Hepatocyte (in vitro differentiated cells): ENCODE data around the gene SCIMP.

Experiments
- EZH2 ChIP-seq: fragments of 200-600 bp; sonication (generic); IDR thresholded peaks from 2 replicates; pipeline ENCODE4 v1.6.1; 2016; ENCODE audit warnings: antibody characterized with exemption, mild to moderate bottlenecking, borderline replicate concordance
- EZH2phosphoT487 ChIP-seq: fragments of 200-600 bp; sonication (generic); IDR thresholded peaks from one replicate; pipeline ENCODE4 v1.6.1; 2018; ENCODE audit warnings: antibody characterized with exemption, mild to moderate bottlenecking, low read depth, moderate library complexity; ENCODE audit not compliant: unreplicated experiment, severe bottlenecking
- TF ChIP-seq, protein P1 (sequence below): fragments of 200-600 bp; sonication (generic); IDR thresholded peaks from 2 replicates; pipeline ENCODE4 v1.5.1; 2016; ENCODE audit warnings: antibody characterized with exemption, mild to moderate bottlenecking; ENCODE audit not compliant: poor library complexity

DNA sequence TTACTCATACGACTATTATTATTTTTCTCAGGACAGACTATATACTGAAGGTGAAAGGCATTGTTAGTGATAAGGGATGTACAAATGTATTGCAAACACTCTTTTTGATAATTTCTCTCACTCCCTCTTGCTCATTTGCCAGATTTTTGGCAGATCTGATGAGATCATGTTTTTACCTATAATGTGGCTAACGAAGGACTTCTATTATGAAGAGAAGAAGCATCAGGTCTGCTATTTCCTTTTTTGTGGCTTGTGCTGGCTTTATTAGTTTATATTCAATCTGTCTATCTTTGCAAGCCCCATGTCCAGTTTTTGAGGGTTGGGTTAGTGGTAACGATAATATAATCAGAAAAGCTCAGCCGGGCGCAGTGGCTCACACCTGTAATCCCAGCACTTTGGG lies 22.5 kb upstream of the SCIMP start:
- TF ChIP-seq, protein P1, sequence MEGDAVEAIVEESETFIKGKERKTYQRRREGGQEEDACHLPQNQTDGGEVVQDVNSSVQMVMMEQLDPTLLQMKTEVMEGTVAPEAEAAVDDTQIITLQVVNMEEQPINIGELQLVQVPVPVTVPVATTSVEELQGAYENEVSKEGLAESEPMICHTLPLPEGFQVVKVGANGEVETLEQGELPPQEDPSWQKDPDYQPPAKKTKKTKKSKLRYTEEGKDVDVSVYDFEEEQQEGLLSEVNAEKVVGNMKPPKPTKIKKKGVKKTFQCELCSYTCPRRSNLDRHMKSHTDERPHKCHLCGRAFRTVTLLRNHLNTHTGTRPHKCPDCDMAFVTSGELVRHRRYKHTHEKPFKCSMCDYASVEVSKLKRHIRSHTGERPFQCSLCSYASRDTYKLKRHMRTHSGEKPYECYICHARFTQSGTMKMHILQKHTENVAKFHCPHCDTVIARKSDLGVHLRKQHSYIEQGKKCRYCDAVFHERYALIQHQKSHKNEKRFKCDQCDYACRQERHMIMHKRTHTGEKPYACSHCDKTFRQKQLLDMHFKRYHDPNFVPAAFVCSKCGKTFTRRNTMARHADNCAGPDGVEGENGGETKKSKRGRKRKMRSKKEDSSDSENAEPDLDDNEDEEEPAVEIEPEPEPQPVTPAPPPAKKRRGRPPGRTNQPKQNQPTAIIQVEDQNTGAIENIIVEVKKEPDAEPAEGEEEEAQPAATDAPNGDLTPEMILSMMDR, result no peak
- TF ChIP-seq EZH2, result no peak
- TF ChIP-seq EZH2phosphoT487, result no peak
